GM12878 (cell line): Measurements from ENCODE around the gene TNFRSF6B. TPM values are rescaled to one million over a fixed set of nuclear protein-coding genes. Genes with fewer than 3 reads are reported as not detected.

Experiments
- IKZF1 ChIP-seq: fragments of 450-650 bp; conservative IDR thresholded peaks from 2 replicates; pipeline ENCODE4 v1.6.1; 2017; ENCODE audit warnings: antibody characterized with exemption, mild to moderate bottlenecking
- MEF2B ChIP-seq: fragments of 450-650 bp; IDR thresholded peaks from 2 replicates; pipeline ENCODE4 v1.6.1; 2018; ENCODE audit warnings: mild to moderate bottlenecking, moderate library complexity; ENCODE audit not compliant: partially characterized antibody, poor library complexity, severe bottlenecking
- polyA plus RNA-seq, 11 experiments: library from polyadenylated mRNA; depleted of rRNA in 4 of 11; unstranded in 6 of 11; stranded (reverse) in 5 of 11; fragments of >200 nt; fragmentation: Nextera tagmentation in 4 of 11; fragmentation: Illumina TruSeq in 1 of 11; extraction: Ambion mirVana in 4 of 11; extraction: Trizol in 1 of 11; gene quantifications; 1 replicate in 1 of 11; 2 replicates in 10 of 11; pipeline versions ENCODE4 v1.2.1 to v1.2.3, GENCODE V29; 2011 to 2016; ENCODE audit warnings: inconsistent platforms in 2 of 11, missing spikeins in 2 of 11, low read depth in 1 of 11
- total RNA-seq, 4 experiments: library from RNA; depleted of rRNA in 3 of 4; stranded (reverse); fragments of >200 nt in 3 of 4; fragmentation: Illumina TruSeq in 1 of 4; extraction: Trizol in 1 of 4; gene quantifications; 2 replicates each; pipeline versions ENCODE4 v1.2.1 to v1.2.3, GENCODE V29; 2013 to 2021
- TF ChIP-seq, protein P1 (sequence below): fragments of 450-650 bp; IDR thresholded peaks from 2 replicates; pipeline ENCODE4 v1.6.1; 2016; ENCODE audit warnings: mild to moderate bottlenecking
- TF ChIP-seq, protein P2 (sequence below): fragments of 450-650 bp; formaldehyde crosslinking; IDR thresholded peaks from 2 replicates; pipeline ENCODE4 v1.4.0; 2022; ENCODE audit warnings: mild to moderate bottlenecking, moderate library complexity
- TF ChIP-seq, protein P3 (sequence below): IDR thresholded peaks from 2 replicates; pipeline ENCODE4 v1.6.1; 2011; ENCODE audit warnings: mild to moderate bottlenecking, low read depth, low read length, moderate library complexity; ENCODE audit not compliant: insufficient replicate concordance

Gene TNFRSF6B
- total and polyA plus RNA-seq, 10 of the 15 experiments (the other 5 are each of a cell fraction or from before 2014, with no cell fraction given): 0.67 to 2.2 (median 1.8) TPM; not detected in 7

DNA sequence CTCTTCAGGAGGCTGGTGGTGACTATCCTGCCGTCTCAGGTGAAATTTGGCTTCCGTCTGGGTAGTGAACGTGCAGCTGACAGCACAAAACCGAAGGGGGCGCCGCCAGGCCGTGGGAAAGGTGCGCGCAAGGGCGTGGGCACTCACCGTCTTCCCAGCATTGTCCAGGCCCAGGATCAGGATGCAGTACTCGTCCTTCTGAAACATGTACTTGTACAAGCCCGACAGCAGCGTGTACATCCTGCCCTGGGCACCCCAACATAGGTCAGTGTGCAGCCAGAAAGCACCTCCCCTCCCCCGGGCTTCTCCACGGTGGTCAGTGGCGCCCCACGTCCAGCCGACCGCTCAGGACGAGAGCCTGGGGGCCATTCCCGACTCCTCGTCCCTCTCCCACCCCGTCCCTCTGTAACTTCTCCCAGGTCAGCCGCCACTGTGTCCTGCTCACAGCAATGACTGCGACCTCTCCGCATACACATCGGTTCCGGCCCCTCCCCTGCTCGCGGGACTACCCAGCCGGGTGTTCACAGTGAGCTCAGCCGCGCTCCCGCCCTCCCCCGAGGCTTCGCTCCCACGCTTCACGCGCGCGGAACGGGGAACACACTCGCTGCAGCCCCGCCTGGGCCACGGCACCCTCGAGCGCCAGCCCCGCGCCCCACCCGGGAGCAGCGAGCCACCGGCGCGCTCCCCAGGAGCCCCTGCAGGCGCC, 10.6 kb downstream of the TNFRSF6B start (continued):
- TF ChIP-seq IKZF1 (no peak; the same call in 1 of the 2 replicates), MEF2B (no peak)
- TF ChIP-seq, protein P1, sequence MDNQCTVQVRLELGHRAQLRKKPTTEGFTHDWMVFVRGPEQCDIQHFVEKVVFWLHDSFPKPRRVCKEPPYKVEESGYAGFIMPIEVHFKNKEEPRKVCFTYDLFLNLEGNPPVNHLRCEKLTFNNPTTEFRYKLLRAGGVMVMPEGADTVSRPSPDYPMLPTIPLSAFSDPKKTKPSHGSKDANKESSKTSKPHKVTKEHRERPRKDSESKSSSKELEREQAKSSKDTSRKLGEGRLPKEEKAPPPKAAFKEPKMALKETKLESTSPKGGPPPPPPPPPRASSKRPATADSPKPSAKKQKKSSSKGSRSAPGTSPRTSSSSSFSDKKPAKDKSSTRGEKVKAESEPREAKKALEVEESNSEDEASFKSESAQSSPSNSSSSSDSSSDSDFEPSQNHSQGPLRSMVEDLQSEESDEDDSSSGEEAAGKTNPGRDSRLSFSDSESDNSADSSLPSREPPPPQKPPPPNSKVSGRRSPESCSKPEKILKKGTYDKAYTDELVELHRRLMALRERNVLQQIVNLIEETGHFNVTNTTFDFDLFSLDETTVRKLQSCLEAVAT: 0 out of 2 replicates have a peak, but pooled peaks have one; percentile 43
- TF ChIP-seq, protein P2, sequence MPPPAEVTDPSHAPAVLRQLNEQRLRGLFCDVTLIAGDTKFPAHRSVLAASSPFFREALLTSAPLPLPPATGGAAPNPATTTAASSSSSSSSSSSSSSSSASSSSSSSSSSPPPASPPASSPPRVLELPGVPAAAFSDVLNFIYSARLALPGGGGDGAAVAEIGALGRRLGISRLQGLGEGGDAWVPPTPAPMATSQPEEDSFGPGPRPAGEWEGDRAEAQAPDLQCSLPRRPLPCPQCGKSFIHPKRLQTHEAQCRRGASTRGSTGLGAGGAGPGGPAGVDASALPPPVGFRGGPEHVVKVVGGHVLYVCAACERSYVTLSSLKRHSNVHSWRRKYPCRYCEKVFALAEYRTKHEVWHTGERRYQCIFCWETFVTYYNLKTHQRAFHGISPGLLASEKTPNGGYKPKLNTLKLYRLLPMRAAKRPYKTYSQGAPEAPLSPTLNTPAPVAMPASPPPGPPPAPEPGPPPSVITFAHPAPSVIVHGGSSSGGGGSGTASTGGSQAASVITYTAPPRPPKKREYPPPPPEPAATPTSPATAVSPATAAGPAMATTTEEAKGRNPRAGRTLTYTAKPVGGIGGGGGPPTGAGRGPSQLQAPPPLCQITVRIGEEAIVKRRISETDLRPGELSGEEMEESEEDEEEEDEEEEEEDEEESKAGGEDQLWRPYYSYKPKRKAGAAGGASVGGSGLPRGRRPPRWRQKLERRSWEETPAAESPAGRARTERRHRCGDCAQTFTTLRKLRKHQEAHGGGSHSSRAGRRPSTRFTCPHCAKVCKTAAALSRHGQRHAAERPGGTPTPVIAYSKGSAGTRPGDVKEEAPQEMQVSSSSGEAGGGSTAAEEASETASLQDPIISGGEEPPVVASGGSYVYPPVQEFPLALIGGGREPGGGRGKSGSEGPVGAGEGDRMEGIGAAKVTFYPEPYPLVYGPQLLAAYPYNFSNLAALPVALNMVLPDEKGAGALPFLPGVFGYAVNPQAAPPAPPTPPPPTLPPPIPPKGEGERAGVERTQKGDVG: no peak
- TF ChIP-seq, protein P3, sequence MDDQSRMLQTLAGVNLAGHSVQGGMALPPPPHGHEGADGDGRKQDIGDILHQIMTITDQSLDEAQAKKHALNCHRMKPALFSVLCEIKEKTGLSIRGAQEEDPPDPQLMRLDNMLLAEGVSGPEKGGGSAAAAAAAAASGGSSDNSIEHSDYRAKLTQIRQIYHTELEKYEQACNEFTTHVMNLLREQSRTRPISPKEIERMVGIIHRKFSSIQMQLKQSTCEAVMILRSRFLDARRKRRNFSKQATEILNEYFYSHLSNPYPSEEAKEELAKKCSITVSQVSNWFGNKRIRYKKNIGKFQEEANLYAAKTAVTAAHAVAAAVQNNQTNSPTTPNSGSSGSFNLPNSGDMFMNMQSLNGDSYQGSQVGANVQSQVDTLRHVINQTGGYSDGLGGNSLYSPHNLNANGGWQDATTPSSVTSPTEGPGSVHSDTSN: no peak
